ENCODE results near the gene TRERF1. TPM values are rescaled to one million over a fixed set of nuclear protein-coding genes. Genes with fewer than 3 reads are reported as not detected.

Gene TRERF1
- total RNA-seq, 1 donor from 2014 or later, result 8.3 TPM

DNA sequence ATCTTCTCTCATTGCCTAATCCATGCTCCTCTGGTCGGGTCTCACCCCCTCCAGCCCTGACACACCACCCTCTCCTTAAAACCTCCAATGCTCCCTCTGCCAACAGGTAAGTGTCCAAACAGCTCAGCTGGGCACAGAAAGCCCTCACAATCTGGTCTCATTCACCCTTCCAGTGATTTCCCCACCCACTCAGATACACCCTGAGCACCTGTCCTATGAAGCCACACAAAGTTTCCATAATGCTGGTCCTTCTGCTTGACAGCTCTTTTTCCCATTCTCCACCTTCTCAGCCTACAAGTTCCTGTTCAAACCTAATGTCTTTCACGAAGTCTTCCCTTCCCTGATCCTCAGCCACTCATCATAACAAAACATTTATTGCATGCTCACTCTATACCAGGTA, 164.0 kb downstream of the TRERF1 start:
- no peaks in the 10 kb centered on the region for H3K36me3 ChIP-seq
- Mint-ChIP-seq H3K4me3 (no peak overlapping the region), H3K4me1 (peaks cover 3% of the 10 kb centered on the region), H3K9me3 (peaks cover 5% of the 10 kb centered on the region), H3K36me3 (peaks cover 4% of the 10 kb centered on the region), H3K27me3 (ENCODE audit: insufficient read depth, low read depth) (no peaks in the 10 kb centered on the region), H3K27ac (no peak overlapping the region)
- no peak overlapping the region for H3K4me2 ChIP-seq
- no peaks in the 10 kb centered on the region for H3K4me1 ChIP-seq
- peaks cover 5% of the 10 kb centered on the region for H4K20me1 ChIP-seq (ENCODE audit: low read depth)
- H3K9ac ChIP-seq, result no peak overlapping the region
- H2AFZ ChIP-seq (replicated peaks), result no peak overlapping the region
- peaks cover 4% of the 10 kb centered on the region for H3K79me2 ChIP-seq (ENCODE audit: low read depth)
- H3K9me3 ChIP-seq (ENCODE audit: low read depth), result no peaks in the 10 kb centered on the region
- H3K27ac ChIP-seq, result no peak overlapping the region
- no peak for DNase-seq (ENCODE audit: low spot score)
- no peaks in the 10 kb centered on the region for H3K27me3 ChIP-seq
- no peaks in the 10 kb centered on the region for H3F3A ChIP-seq (ENCODE audit: low read depth)
- TF ChIP-seq EZH2 (IDR thresholded peaks at IDR 0.05), result no peak
- TF ChIP-seq, protein P1, sequence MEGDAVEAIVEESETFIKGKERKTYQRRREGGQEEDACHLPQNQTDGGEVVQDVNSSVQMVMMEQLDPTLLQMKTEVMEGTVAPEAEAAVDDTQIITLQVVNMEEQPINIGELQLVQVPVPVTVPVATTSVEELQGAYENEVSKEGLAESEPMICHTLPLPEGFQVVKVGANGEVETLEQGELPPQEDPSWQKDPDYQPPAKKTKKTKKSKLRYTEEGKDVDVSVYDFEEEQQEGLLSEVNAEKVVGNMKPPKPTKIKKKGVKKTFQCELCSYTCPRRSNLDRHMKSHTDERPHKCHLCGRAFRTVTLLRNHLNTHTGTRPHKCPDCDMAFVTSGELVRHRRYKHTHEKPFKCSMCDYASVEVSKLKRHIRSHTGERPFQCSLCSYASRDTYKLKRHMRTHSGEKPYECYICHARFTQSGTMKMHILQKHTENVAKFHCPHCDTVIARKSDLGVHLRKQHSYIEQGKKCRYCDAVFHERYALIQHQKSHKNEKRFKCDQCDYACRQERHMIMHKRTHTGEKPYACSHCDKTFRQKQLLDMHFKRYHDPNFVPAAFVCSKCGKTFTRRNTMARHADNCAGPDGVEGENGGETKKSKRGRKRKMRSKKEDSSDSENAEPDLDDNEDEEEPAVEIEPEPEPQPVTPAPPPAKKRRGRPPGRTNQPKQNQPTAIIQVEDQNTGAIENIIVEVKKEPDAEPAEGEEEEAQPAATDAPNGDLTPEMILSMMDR (IDR thresholded peaks at IDR 0.05), result no peak
- TF ChIP-seq EZH2phosphoT487 (IDR thresholded peaks at IDR 0.05), result no peak
- H3K4me3 ChIP-seq, result no peak overlapping the region

DNA sequence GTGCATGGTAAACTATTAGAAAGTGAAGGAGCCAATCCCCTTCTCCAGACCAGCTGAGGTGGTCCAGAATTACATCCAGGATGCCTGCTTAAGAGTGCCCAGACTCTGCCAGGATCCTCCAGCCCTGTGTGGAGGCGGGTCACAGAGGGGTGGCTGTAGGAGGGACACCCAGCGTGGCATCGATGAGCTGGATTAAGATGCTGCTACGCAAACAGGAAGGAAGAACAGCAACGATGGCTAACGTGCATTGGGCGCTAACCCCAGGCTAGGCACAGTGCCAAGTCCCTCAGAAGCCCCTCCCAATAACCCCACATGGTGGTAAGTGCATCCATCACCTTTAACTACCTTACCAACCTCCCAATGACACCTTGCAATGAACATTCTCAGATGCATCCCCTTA, 170.2 kb downstream of the TRERF1 start:
- H3K9ac ChIP-seq, result no peak overlapping the region
- H4K20me1 ChIP-seq (ENCODE audit: low read depth), result peaks cover 8% of the 10 kb centered on the region
- no peak overlapping the region for H3K4me2 ChIP-seq
- H2AFZ ChIP-seq (replicated peaks), result no peak overlapping the region
- H3K27me3 ChIP-seq, result no peaks in the 10 kb centered on the region
- H3K36me3 ChIP-seq, result no peaks in the 10 kb centered on the region
- Mint-ChIP-seq H3K36me3 (peaks cover 1% of the 10 kb centered on the region), H3K4me3 (no peak overlapping the region), H3K27ac (no peak overlapping the region), H3K4me1 (peaks cover 10% of the 10 kb centered on the region), H3K9me3 (no peaks in the 10 kb centered on the region), H3K27me3 (ENCODE audit: insufficient read depth, low read depth) (peaks cover 2% of the 10 kb centered on the region)
- no peaks in the 10 kb centered on the region for H3K79me2 ChIP-seq (ENCODE audit: low read depth)
- no peaks in the 10 kb centered on the region for H3K9me3 ChIP-seq (ENCODE audit: low read depth)
- no peak overlapping the region for H3K4me3 ChIP-seq
- no peaks in the 10 kb centered on the region for H3F3A ChIP-seq (ENCODE audit: low read depth)
- DNase-seq (ENCODE audit: low spot score), result no peak
- no peak overlapping the region for H3K27ac ChIP-seq
- H3K4me1 ChIP-seq, result no peaks in the 10 kb centered on the region
- TF ChIP-seq EZH2phosphoT487 (IDR thresholded peaks at IDR 0.05) (no peak), EZH2 (IDR thresholded peaks at IDR 0.05) (no peak)
- TF ChIP-seq, protein P1 (IDR thresholded peaks at IDR 0.05), result no peak

DNA sequence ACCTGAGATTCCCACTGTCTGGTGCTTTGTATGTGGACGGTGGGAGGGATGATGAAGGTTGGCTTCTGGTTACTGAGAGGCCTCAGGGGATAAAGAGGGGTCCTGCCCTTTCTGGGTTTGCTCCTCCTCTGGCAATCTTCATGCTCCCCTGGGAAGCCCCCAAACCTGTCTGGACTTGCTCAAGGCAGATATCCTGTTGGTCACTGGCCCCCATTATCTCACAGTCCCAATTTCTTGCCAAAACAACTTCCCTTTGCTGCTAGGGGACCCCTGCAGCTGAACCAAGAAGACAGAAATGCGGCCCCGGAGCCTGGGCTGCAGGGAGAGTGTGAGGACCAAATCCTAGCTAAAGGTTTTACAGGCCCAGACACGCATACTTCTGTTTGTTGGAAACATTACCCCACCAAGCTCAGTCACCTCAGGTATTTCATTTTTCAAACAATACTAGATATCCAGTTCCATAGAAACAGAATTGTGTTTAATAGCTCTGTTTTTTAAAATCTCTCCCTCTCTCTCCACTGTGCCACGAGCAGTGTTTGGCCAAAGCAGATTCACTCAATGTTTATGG, 170.7 kb downstream of the TRERF1 start:
- H4K20me1 ChIP-seq (ENCODE audit: low read depth), result peaks cover 8% of the 10 kb centered on the region
- no peak overlapping the region for H3K9ac ChIP-seq
- TF ChIP-seq EZH2phosphoT487 (IDR thresholded peaks at IDR 0.05) (no peak), EZH2 (IDR thresholded peaks at IDR 0.05) (no peak)
- TF ChIP-seq, protein P1 (IDR thresholded peaks at IDR 0.05), result no peak
- H3K36me3 Mint-ChIP-seq, result peaks cover 1% of the 10 kb centered on the region
- peaks cover 12% of the 10 kb centered on the region for H3K4me1 Mint-ChIP-seq
- no peak overlapping the region for H2AFZ ChIP-seq (replicated peaks)
- H3K4me1 ChIP-seq, result no peaks in the 10 kb centered on the region
- H3K4me2 ChIP-seq, result no peak overlapping the region
- no peak for DNase-seq (ENCODE audit: low spot score)
- H3K27ac Mint-ChIP-seq, result no peak overlapping the region
- no peak overlapping the region for H3K4me3 ChIP-seq
- H3K36me3 ChIP-seq, result no peaks in the 10 kb centered on the region
- H3K79me2 ChIP-seq (ENCODE audit: low read depth), result no peaks in the 10 kb centered on the region
- no peaks in the 10 kb centered on the region for H3F3A ChIP-seq (ENCODE audit: low read depth)
- H3K9me3 Mint-ChIP-seq, result no peaks in the 10 kb centered on the region
- no peaks in the 10 kb centered on the region for H3K9me3 ChIP-seq (ENCODE audit: low read depth)
- no peaks in the 10 kb centered on the region for H3K27me3 ChIP-seq
- peaks cover 2% of the 10 kb centered on the region for H3K27me3 Mint-ChIP-seq (ENCODE audit: insufficient read depth, low read depth)
- H3K4me3 Mint-ChIP-seq, result no peak overlapping the region
- no peak overlapping the region for H3K27ac ChIP-seq
